Gastrocnemius medialis (tissue), 4 donors: Measurements from ENCODE around the gene IRF6. TPM values are rescaled to one million over a fixed set of nuclear protein-coding genes. Genes with fewer than 3 reads are reported as not detected.

ENCODE experiments used
- ATAC-seq, 2 donors: fragments of 150-250 bp; one replicate each; pipeline ENCODE4 v1.9.1; 2016
- DNase-seq, 2 donors: peaks; one replicate each; pipeline ENCODE4 v3.0.0-alpha.2; 2019
- H3K27ac ChIP-seq, 4 donors: fragments of 200-600 bp; sonication (generic); 1 replicate in 1 of 4; 2 replicates in 3 of 4; pipeline ENCODE4 v1.5.1; 2016 to 2018; ENCODE audit warnings: mild to moderate bottlenecking in 2 of 4, moderate library complexity in 1 of 4
- H3K27me3 ChIP-seq, 3 donors: fragments of 200-600 bp; sonication (generic) in 2 of 3; 1 replicate in 1 of 3; 2 replicates in 2 of 3; pipeline versions ENCODE4 v1.5.1 to v1.6.0; 2016 to 2019; ENCODE audit warnings: mild to moderate bottlenecking in 1 of 3, moderate library complexity in 1 of 3
- H3K36me3 ChIP-seq, 2 donors: fragments of 200-600 bp; sonication (generic) in 1 of 2; one replicate each; pipeline ENCODE4 v1.5.1; 2017 to 2018
- H3K4me1 ChIP-seq, 2 donors: fragments of 200-600 bp; sonication (generic) in 1 of 2; one replicate each; pipeline ENCODE4 v1.5.1; 2016 to 2017; ENCODE audit warnings: mild to moderate bottlenecking in 2 of 2
- H3K4me3 ChIP-seq, 4 donors: fragments of 200-600 bp; sonication (generic) in 3 of 4; 1 replicate in 1 of 4; 2 replicates in 3 of 4; pipeline ENCODE4 v1.5.1; 2016 to 2019; ENCODE audit warnings: mild to moderate bottlenecking in 2 of 4
- H3K9me3 ChIP-seq, 3 donors: fragments of 200-600 bp; sonication (generic) in 2 of 3; 1 replicate in 1 of 3; 2 replicates in 2 of 3; pipeline ENCODE4 v1.5.1; 2016 to 2019
- CTCF ChIP-seq, 5 experiments: fragments of 450-650 bp in 3 of 5; fragments of 200-600 bp in 2 of 5; sonication (generic) in 2 of 5; IDR thresholded peaks in 4 of 5; conservative IDR thresholded peaks in 1 of 5; 1 replicate in 4 of 5; 2 replicates in 1 of 5; pipeline ENCODE4 v1.5.1; 2016 to 2019; ENCODE audit warnings: antibody characterized with exemption in 5 of 5, mild to moderate bottlenecking in 3 of 5, moderate library complexity in 3 of 5
- POLR2A ChIP-seq, 2 donors: fragments of 450-650 bp; IDR thresholded peaks; one replicate each; pipeline ENCODE4 v1.6.1; 2017; ENCODE audit warnings: antibody characterized with exemption in 2 of 2, mild to moderate bottlenecking in 2 of 2, moderate library complexity in 2 of 2
- in situ Hi-C, 4 donors: fragments of 200-750 bp; cut with MboI; loops; one replicate each; pipeline versions ENCODE4 v1.15.0 to v1.8.0; 2017; ENCODE audit warnings: low sequenced_read_pairs in 4 of 4
- intact Hi-C: fragments of 100-400 bp; cut with DNase I; formaldehyde crosslinking; loops from one replicate; pipeline ENCODE4 v1.15.1; 2023; ENCODE audit warnings: low total_unique reads
- total RNA-seq, 4 donors: library from RNA; depleted of rRNA; stranded (reverse); fragments of >200 nt; gene quantifications; one replicate each; pipeline versions ENCODE4 v1.1.0 to v1.2.3, GENCODE V29; 2016

Gene IRF6
- total RNA-seq, 4 donors from 2014 or later: 0.31 to 1.7 (median 0.49) TPM

- no peak for TF ChIP-seq CTCF (IDR thresholded peaks at IDR 0.05 in 4 of 5, conservative IDR thresholded peaks at IDR 0.05 in 1 of 5)
- TF ChIP-seq POLR2A (IDR thresholded peaks at IDR 0.05): no peak
- DNase-seq: no peak
- H3K27ac ChIP-seq: no peak overlapping the region
- H3K4me1 ChIP-seq: peaks cover 0 to 12% of the 10 kb centered on the region in 2 donors
- H3K4me3 ChIP-seq: no peak overlapping the region
- ATAC-seq: no peak
- no peaks in the 10 kb centered on the region for H3K27me3 ChIP-seq
- in situ Hi-C loops: loop anchor here in 1 of 4 donors (5.0 kb wide), 1 partner anchor 178 kb away; no protein-coding TSS in a partner anchor
- intact Hi-C loops: no loop called here
- no peaks in the 10 kb centered on the region for H3K36me3 ChIP-seq
- H3K9me3 ChIP-seq: no peaks in the 10 kb centered on the region
Observed at GRCh38 chr1:209755256-209755655, 50.7 kb downstream of the IRF6 start.

GRCh38 chr1:209752890-209753289, 53.1 kb downstream of the IRF6 start:
- intact Hi-C loops (no loop called here), in situ Hi-C loops (no loop called here)
- TF ChIP-seq CTCF (IDR thresholded peaks at IDR 0.05 in 4 of 5, conservative IDR thresholded peaks at IDR 0.05 in 1 of 5) (no peak), POLR2A (IDR thresholded peaks at IDR 0.05) (no peak)
- ATAC-seq (no peak), DNase-seq (no peak)
- H3K36me3 ChIP-seq: no peaks in the 10 kb centered on the region
- H3K27me3 ChIP-seq: no peaks in the 10 kb centered on the region
- no peaks in the 10 kb centered on the region for H3K9me3 ChIP-seq
- no peak overlapping the region for H3K4me3 ChIP-seq
- H3K4me1 ChIP-seq: no peaks in the 10 kb centered on the region
- H3K27ac ChIP-seq: no peak overlapping the region

- H3K4me1 ChIP-seq: no peaks in the 10 kb centered on the region
- DNase-seq (no peak), ATAC-seq (no peak)
- no peaks in the 10 kb centered on the region for H3K27me3 ChIP-seq
- no peaks in the 10 kb centered on the region for H3K9me3 ChIP-seq
- H3K36me3 ChIP-seq: no peaks in the 10 kb centered on the region
- in situ Hi-C loops: no loop called here
- intact Hi-C loops: no loop called here
- TF ChIP-seq POLR2A (IDR thresholded peaks at IDR 0.05) (no peak), CTCF (IDR thresholded peaks at IDR 0.05 in 4 of 5, conservative IDR thresholded peaks at IDR 0.05 in 1 of 5) (no peak)
- H3K27ac ChIP-seq: no peak overlapping the region
- no peak overlapping the region for H3K4me3 ChIP-seq
Observed at GRCh38 chr1:209751627-209752231, 54.2 kb downstream of the IRF6 start.

GRCh38 chr1:209749670-209750323, 56.1 kb downstream of the IRF6 start:
- TF ChIP-seq POLR2A (IDR thresholded peaks at IDR 0.05) (no peak), CTCF (IDR thresholded peaks at IDR 0.05 in 4 of 5, conservative IDR thresholded peaks at IDR 0.05 in 1 of 5) (no peak)
- ATAC-seq: no peak
- intact Hi-C loops: loop anchor here (2.0 to 5.0 kb wide), 2 partner anchors 42 to 173 kb away; no protein-coding TSS in a partner anchor

More at GRCh38 chr1:209749670-209750323, 56.1 kb downstream of the IRF6 start:
- in situ Hi-C loops: loop anchor here in 1 of 4 donors (5.0 kb wide), 1 partner anchor 177 kb away; no protein-coding TSS in a partner anchor
- Histone ChIP-seq H3K4me3 (no peak overlapping the region), H3K27ac (no peak overlapping the region), H3K9me3 (no peaks in the 10 kb centered on the region), H3K27me3 (no peaks in the 10 kb centered on the region), H3K4me1 (no peaks in the 10 kb centered on the region), H3K36me3 (no peaks in the 10 kb centered on the region)
- DNase-seq: no peak
